HepG2 (cell line): ENCODE results near the gene DNAAF8. TPM values are rescaled to one million over a fixed set of nuclear protein-coding genes. Genes with fewer than 3 reads are reported as not detected.

ENCODE experiments used
- ISX ChIP-seq: sonication (generic); formaldehyde crosslinking; conservative IDR thresholded peaks from 2 replicates; pipeline ENCODE4 v1.5.0; 2020; ENCODE audit warnings: missing genetic modification reagents
- NR3C1 ChIP-seq: sonication (generic); formaldehyde crosslinking; IDR thresholded peaks from 2 replicates; pipeline ENCODE4 v1.4.0; 2020; ENCODE audit warnings: missing genetic modification reagents
- NRL ChIP-seq: sonication (generic); formaldehyde crosslinking; IDR thresholded peaks from 2 replicates; pipeline ENCODE4 v1.5.0; 2020; ENCODE audit warnings: missing genetic modification reagents, mild to moderate bottlenecking, moderate library complexity, borderline replicate concordance
- POLR2G ChIP-seq: fragments of 200-400 bp; formaldehyde crosslinking; IDR thresholded peaks from 2 replicates; pipeline ENCODE4 v1.6.1; 2018; ENCODE audit warnings: mild to moderate bottlenecking, low read depth, low read length, moderate library complexity
- TCF12 ChIP-seq, 2 experiments: fragments of 450-650 bp in 1 of 2; sonication (generic) in 1 of 2; formaldehyde crosslinking in 1 of 2; IDR thresholded peaks; 2 replicates each; pipeline versions ENCODE4 v1.6.1 to v1.8.0; 2017 to 2022; ENCODE audit warnings: antibody characterized with exemption in 1 of 2, mild to moderate bottlenecking in 1 of 2, missing genetic modification reagents in 1 of 2, moderate library complexity in 1 of 2
- ZMYM3 ChIP-seq: sonication (generic); formaldehyde crosslinking; IDR thresholded peaks from 2 replicates; pipeline ENCODE4 v1.5.1; 2020; ENCODE audit warnings: mild to moderate bottlenecking, missing genetic modification reagents
- ZNF547 ChIP-seq: sonication (generic); formaldehyde crosslinking; IDR thresholded peaks from 2 replicates; pipeline ENCODE4 v1.5.1; 2020; ENCODE audit warnings: mild to moderate bottlenecking, missing genetic modification reagents
- ZNF674 ChIP-seq: sonication (generic); formaldehyde crosslinking; IDR thresholded peaks from 2 replicates; pipeline ENCODE4 v1.5.0; 2020; ENCODE audit warnings: low read depth, mild to moderate bottlenecking, missing genetic modification reagents
- ZNF83 ChIP-seq: sonication (generic); formaldehyde crosslinking; IDR thresholded peaks from 2 replicates; pipeline ENCODE4 v1.4.0; 2020; ENCODE audit warnings: missing genetic modification reagents, mild to moderate bottlenecking, borderline replicate concordance
- ZSCAN30 ChIP-seq: sonication (generic); formaldehyde crosslinking; IDR thresholded peaks from 2 replicates; pipeline ENCODE4 v1.5.0; 2020; ENCODE audit warnings: mild to moderate bottlenecking, missing genetic modification reagents
- polyA plus RNA-seq, 8 experiments: library from polyadenylated mRNA; depleted of rRNA in 3 of 8; stranded (reverse) in 7 of 8; unstranded in 1 of 8; fragments of >200 nt; fragmentation: Illumina TruSeq in 4 of 8; extraction: Trizol in 4 of 8; gene quantifications; 2 replicates each; pipeline versions ENCODE4 v1.2.1 to v1.2.3, GENCODE V29; 2011 to 2016; ENCODE audit warnings: low read depth in 4 of 8, missing spikeins in 1 of 8, mixed read lengths in 1 of 8; ENCODE audit not compliant: insufficient read depth in 1 of 8
- total RNA-seq, 5 experiments: library from RNA; depleted of rRNA; stranded (reverse); fragments of >200 nt; fragmentation: Illumina TruSeq; extraction: Trizol; gene quantifications; 2 replicates each; pipeline ENCODE4 v1.2.3, GENCODE V29; 2016; ENCODE audit warnings: low read depth in 1 of 5
- TF ChIP-seq, protein P1 (sequence below): sonication (generic); formaldehyde crosslinking; IDR thresholded peaks from 2 replicates; pipeline ENCODE4 v1.8.1; 2023; ENCODE audit warnings: mild to moderate bottlenecking, missing genetic modification reagents
- TF ChIP-seq, protein P2 (sequence below): sonication (generic); formaldehyde crosslinking; IDR thresholded peaks from 2 replicates; pipeline ENCODE4 v1.4.0; 2020; ENCODE audit warnings: mild to moderate bottlenecking, missing genetic modification reagents
- TF ChIP-seq, protein P3 (sequence below): conservative IDR thresholded peaks from 2 replicates; pipeline ENCODE4 v1.6.1; 2018; ENCODE audit warnings: missing genetic modification reagents
- TF ChIP-seq, protein P4 (sequence below): sonication (generic); formaldehyde crosslinking; conservative IDR thresholded peaks from 2 replicates; pipeline ENCODE4 v1.4.0; 2020; ENCODE audit warnings: mild to moderate bottlenecking, missing genetic modification reagents, moderate library complexity
- TF ChIP-seq, protein P5 (sequence below): fragments of 450-650 bp; IDR thresholded peaks from 2 replicates; pipeline ENCODE4 v1.6.1; 2016

The DNAAF8 gene
- total and polyA plus RNA-seq, 2 of the 13 experiments (the other 11 are each of a cell fraction or from before 2014, with no cell fraction given), result 0.44 TPM; not detected in 1

DNA sequence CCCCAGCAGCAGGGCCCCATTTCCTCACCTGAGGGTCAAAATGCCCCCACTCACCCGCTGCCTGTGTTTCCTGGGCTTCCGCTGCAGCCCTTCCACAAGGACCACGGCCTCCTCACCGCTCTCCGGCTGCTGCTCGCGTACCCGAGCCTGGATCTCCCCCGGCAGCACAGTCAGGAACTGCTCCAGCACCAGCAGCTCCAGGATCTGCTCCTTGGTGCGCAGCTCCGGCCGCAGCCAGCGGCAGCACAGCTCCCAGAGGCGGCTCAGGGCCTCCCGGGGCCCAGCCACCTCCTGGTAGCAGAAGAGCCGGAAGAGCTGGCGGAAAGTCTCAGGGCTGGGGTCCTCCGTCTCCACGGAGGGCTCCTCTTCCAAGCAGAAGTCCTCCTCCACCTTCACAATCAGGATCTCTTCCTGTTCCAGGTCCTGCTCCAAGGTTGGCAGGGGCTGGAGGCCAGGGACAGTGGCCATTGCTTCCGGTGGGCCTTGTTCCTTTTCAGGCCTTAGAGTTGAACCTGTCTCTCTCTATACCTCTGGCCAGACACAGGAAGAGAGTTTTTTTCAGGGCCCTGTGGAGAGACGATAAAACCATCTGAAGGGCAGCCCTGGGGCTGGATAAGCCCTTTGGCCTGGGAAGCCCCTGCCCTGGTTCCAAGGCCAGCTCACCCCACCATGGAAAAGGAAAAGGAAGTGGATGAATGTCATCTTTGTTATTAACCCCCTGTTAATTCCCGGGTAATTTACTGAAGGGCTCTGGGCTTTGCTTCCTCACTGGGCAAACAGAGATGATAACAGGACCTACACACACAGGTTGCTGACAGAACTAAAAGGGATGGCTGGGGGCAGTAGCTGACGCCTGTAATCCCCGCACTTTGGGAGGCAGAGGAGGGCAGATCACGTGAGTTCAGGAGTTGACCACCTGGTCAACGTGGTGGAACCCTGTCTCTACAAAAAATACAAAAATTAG, 31.5 kb downstream of the DNAAF8 start (continued):
- TF ChIP-seq, protein P1, sequence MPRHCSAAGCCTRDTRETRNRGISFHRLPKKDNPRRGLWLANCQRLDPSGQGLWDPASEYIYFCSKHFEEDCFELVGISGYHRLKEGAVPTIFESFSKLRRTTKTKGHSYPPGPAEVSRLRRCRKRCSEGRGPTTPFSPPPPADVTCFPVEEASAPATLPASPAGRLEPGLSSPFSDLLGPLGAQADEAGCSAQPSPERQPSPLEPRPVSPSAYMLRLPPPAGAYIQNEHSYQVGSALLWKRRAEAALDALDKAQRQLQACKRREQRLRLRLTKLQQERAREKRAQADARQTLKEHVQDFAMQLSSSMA (CRISPR knock-in tag), result no peak
- TF ChIP-seq, protein P2, sequence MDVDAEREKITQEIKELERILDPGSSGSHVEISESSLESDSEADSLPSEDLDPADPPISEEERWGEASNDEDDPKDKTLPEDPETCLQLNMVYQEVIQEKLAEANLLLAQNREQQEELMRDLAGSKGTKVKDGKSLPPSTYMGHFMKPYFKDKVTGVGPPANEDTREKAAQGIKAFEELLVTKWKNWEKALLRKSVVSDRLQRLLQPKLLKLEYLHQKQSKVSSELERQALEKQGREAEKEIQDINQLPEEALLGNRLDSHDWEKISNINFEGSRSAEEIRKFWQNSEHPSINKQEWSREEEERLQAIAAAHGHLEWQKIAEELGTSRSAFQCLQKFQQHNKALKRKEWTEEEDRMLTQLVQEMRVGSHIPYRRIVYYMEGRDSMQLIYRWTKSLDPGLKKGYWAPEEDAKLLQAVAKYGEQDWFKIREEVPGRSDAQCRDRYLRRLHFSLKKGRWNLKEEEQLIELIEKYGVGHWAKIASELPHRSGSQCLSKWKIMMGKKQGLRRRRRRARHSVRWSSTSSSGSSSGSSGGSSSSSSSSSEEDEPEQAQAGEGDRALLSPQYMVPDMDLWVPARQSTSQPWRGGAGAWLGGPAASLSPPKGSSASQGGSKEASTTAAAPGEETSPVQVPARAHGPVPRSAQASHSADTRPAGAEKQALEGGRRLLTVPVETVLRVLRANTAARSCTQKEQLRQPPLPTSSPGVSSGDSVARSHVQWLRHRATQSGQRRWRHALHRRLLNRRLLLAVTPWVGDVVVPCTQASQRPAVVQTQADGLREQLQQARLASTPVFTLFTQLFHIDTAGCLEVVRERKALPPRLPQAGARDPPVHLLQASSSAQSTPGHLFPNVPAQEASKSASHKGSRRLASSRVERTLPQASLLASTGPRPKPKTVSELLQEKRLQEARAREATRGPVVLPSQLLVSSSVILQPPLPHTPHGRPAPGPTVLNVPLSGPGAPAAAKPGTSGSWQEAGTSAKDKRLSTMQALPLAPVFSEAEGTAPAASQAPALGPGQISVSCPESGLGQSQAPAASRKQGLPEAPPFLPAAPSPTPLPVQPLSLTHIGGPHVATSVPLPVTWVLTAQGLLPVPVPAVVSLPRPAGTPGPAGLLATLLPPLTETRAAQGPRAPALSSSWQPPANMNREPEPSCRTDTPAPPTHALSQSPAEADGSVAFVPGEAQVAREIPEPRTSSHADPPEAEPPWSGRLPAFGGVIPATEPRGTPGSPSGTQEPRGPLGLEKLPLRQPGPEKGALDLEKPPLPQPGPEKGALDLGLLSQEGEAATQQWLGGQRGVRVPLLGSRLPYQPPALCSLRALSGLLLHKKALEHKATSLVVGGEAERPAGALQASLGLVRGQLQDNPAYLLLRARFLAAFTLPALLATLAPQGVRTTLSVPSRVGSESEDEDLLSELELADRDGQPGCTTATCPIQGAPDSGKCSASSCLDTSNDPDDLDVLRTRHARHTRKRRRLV (CRISPR knock-in tag), result 0 out of 2 replicates have a peak, but pooled peaks have one; percentile 34
- TF ChIP-seq ZNF83 (CRISPR knock-in tag) (no peak), TCF12 (IDR thresholded peaks at IDR 0.05) (no peak), TCF12 (CRISPR knock-in tag; IDR thresholded peaks at IDR 0.05) (0 out of 2 replicates have a peak, but pooled peaks have one; percentile 42), ISX (no peak), NR3C1 (no peak), NRL (peak; percentile 43; the same call in 1 of the 2 replicates), POLR2G (0 out of 2 replicates have a peak, but pooled peaks have one; percentile 32), ZMYM3 (CRISPR knock-in tag) (no peak), ZNF547 (no peak), ZSCAN30 (no peak), ZNF674 (CRISPR knock-in tag) (no peak)
- TF ChIP-seq, protein P3, sequence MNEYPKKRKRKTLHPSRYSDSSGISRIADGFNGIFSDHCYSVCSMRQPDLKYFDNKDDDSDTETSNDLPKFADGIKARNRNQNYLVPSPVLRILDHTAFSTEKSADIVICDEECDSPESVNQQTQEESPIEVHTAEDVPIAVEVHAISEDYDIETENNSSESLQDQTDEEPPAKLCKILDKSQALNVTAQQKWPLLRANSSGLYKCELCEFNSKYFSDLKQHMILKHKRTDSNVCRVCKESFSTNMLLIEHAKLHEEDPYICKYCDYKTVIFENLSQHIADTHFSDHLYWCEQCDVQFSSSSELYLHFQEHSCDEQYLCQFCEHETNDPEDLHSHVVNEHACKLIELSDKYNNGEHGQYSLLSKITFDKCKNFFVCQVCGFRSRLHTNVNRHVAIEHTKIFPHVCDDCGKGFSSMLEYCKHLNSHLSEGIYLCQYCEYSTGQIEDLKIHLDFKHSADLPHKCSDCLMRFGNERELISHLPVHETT (CRISPR knock-in tag), result no peak
- TF ChIP-seq, protein P4, sequence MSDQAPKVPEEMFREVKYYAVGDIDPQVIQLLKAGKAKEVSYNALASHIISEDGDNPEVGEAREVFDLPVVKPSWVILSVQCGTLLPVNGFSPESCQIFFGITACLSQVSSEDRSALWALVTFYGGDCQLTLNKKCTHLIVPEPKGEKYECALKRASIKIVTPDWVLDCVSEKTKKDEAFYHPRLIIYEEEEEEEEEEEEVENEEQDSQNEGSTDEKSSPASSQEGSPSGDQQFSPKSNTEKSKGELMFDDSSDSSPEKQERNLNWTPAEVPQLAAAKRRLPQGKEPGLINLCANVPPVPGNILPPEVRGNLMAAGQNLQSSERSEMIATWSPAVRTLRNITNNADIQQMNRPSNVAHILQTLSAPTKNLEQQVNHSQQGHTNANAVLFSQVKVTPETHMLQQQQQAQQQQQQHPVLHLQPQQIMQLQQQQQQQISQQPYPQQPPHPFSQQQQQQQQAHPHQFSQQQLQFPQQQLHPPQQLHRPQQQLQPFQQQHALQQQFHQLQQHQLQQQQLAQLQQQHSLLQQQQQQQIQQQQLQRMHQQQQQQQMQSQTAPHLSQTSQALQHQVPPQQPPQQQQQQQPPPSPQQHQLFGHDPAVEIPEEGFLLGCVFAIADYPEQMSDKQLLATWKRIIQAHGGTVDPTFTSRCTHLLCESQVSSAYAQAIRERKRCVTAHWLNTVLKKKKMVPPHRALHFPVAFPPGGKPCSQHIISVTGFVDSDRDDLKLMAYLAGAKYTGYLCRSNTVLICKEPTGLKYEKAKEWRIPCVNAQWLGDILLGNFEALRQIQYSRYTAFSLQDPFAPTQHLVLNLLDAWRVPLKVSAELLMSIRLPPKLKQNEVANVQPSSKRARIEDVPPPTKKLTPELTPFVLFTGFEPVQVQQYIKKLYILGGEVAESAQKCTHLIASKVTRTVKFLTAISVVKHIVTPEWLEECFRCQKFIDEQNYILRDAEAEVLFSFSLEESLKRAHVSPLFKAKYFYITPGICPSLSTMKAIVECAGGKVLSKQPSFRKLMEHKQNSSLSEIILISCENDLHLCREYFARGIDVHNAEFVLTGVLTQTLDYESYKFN (CRISPR knock-in tag), result peak; percentile 66
- TF ChIP-seq, protein P5, sequence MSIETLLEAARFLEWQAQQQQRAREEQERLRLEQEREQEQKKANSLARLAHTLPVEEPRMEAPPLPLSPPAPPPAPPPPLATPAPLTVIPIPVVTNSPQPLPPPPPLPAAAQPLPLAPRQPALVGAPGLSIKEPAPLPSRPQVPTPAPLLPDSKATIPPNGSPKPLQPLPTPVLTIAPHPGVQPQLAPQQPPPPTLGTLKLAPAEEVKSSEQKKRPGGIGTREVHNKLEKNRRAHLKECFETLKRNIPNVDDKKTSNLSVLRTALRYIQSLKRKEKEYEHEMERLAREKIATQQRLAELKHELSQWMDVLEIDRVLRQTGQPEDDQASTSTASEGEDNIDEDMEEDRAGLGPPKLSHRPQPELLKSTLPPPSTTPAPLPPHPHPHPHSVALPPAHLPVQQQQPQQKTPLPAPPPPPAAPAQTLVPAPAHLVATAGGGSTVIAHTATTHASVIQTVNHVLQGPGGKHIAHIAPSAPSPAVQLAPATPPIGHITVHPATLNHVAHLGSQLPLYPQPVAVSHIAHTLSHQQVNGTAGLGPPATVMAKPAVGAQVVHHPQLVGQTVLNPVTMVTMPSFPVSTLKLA, result peak; percentile 72
